Dedifferentiated amniotic fluid mesenchymal stem cell (primary cell): ENCODE results near the gene CPHXL2.

Experiments used
- DNase-seq: peaks from one replicate; pipeline ENCODE4 v3.0.0-alpha.2; 2016; ENCODE audit errors: extremely low spot score

Gene CPHXL2

DNA sequence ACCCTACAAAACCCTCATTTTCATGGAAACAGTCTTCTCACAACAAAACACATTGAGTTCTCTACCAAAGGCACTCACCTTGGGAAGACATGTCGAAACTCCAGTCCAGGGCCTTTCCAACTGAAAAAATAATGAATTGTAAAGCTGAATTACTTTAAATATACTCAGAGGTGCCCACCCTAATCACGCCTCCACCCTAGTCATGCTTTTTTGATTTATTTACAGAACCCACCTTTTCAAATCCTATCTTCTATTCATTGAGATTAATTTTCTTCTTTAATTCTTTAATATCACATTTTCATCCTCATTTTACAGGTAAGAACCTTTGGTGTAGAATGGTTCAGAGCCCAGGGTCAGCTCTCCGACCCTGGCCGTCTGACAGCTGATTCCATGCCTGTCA is at the start of gene CPHXL2:
Gene CPHXL2, minus strand, starts transcription at position 101 of the 400 bp plus-strand sequence. Its CDS starts 10 bp downstream, at position 91.
- no peak for DNase-seq

- no peak for DNase-seq
Measured at GRCh38 chr16:75726390-75726789, 49.6 kb upstream of the CPHXL2 start, which contains the start of gene CPHXL. Gene CPHXL, minus strand, starts transcription at chr16:75726490. Its CDS starts 48 bp downstream, at chr16:75726442.

GRCh38 chr16:75718452-75718851 is 41.6 kb upstream of the CPHXL2 start:
- DNase-seq: no peak

DNA sequence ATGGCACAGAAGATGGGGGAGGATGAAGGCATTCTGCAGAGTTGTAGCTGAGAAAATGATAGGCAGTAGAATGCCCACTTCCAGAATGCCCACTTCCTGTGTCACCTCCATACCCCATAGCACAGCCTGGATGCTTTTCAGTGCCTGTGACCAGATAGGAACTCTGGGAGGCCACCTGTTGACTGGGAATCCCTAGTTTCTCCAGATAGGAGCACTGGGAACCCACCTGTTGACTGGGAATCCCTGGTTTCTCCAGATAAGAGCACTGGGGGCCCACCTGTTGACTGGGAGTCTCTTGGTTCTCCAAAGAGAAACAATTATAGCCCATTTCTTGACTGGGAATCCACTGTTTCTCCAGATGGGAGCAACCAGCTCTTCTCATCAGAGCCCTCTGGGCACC is 37.9 kb upstream of the CPHXL2 start:
- DNase-seq: no peak

DNA sequence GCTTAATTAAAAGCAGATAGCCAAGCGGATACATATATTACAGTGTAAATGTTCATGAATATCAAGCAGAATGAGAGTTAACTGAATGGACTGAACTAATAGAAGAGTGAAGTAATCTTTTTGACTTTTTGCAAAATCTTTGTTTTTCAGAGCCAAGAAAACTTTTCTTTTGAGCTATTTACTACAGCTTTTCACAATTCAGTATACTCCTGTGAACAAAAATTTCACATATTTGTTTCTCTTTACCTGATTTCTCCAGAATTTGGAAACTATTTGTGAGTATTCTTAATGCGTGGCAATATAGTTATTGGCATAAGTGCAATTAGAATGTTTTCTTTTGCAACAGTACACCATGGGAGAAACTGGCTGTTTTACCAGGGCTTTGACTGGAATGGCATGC is 33.5 kb upstream of the CPHXL2 start:
- DNase-seq: no peak

DNA sequence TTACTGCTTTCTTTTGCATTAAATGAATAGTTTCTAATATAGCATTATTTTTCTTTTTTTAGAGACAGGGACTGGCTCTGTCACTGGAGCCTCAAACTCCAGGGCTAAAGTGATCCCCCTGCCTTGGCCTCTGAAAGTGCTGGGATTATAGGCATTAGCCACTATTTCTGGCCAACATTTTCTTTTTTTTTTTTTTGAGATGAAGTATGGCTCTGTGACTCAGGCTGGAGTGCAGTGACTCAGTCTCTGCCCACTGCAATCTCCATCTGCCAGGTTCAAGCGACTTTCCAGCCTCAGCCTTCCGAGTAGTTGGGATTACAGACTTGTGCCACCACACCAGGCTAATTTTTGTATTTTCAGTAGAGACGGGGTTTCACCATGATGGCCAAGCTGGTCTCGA is 26.5 kb upstream of the CPHXL2 start:
- no peak for DNase-seq

- no peak for DNase-seq
Measured at GRCh38 chr16:75702242-75702641, 25.4 kb upstream of the CPHXL2 start.

DNA sequence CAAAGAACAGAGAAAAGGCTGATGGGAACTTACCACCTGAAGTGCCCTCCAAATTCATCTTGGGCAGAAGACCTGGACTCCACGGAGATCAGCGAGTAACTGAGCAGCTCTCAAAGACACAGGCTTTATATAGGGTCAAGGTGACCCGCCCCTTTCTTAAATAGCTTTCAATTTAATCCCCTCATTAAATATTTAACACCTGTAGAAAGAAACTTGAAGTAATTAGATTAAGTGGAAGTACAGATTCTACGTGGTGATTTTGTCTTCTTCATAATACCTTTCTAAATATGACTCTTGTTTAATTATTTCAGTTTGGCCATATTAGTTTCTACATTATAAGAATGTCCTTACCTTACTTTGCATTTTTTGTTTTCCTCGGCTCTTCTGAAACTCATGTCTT is 24.6 kb upstream of the CPHXL2 start, which contains the start of gene DUXB:
Gene DUXB, minus strand, starts transcription at position 101 of the 400 bp plus-strand sequence. Its CDS starts 43 bp downstream, at position 58.
- DNase-seq: no peak

DNA sequence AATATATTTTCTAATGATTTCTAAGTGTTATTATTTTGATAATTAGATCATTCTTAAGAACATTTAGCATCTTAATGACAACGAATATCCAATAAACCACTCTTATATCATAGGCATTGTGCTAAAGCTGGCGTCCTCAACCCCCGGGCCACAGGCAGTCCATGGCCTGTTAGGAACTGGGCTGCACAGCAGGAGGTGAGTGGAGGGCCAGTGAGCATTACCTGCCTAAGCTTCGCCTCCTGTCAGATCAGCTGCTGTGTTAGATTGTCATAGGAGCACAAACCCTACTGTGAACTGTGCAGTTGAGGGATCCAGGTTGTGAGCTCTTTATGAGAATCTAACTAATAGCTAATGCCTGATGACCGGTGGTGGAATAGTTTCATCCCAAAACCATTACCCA is 20.8 kb upstream of the CPHXL2 start:
- DNase-seq: no peak

DNA sequence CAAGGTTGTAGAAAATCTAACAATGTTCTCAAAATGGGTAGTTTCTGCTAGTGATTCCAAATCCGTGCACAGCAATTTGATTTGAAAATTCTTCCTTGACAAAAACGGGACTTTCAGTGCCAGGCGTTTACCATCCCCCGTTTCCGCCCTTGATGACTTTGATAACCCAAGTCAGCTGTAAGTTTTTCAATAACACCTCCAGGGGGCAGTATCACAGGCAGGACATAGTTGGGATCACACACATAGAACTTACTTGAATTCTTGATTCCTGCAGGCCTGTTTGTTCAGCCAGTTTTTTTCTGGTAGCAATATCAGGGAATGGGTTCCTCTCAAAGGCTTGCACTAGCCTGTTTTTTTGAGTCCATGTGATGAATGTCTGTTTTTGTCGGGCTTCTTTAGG is 18.9 kb upstream of the CPHXL2 start:
- no peak for DNase-seq

DNA sequence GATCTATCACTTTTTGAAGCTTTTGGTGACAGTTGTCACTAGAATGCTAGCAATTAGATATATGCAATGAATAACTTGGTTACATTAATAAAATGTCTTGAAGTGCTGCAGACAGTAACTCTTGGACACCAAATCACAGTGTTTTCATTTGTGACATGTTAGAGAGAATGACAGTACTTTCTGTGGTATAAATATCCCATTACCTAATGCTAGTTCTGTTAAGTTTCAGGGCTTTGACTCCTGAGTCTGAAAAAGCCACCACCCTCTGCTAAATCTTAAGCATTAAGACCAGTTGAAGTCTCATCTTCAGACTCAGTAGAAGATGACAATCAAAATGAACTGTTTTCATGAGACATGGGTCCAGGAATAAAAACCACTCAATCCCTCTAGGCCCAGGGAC is 10.6 kb upstream of the CPHXL2 start:
- no peak for DNase-seq

DNA sequence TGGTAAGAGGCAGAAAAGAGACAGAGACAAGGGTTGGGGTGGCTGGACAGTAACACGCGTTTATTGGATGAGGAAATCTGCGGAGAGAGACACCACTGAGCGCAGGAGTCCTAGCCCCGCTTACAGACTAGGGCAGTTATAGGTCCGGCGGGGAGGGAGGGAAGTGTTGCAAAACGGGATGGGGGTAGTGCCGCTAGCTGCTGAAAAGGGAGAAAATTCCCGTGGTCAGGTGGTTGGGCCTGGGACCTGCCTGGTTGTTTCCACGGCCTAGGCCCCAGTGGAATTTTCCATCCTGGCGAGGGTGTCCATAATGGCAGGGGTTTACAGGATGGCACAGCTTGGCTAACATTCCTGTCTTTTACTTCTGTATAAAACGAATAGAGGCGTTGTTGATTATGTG is 5.5 kb upstream of the CPHXL2 start:
- DNase-seq: no peak

DNA sequence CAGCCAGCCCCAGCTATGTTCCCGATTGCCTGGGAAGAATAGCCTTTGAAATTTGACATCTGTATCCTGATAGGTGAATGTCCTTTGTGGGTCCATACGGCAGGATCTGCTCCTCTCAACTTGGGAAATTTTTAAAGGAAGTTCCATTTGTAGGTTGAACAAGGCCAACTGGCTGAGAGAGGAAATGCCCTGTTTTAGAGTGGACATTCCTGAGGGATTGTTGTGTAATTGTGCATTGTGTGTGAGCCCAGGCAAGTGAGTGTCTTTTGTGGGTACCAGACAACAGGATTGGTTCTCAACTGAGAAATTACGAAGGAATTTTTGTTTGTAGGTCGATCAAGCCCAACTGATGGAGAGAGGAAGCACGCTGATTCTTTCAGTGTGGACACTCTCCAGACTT is 2.6 kb upstream of the CPHXL2 start:
- DNase-seq: no peak

GRCh38 chr16:75667503-75667902 is 9.3 kb downstream of the CPHXL2 start:
- no peak for DNase-seq

DNA sequence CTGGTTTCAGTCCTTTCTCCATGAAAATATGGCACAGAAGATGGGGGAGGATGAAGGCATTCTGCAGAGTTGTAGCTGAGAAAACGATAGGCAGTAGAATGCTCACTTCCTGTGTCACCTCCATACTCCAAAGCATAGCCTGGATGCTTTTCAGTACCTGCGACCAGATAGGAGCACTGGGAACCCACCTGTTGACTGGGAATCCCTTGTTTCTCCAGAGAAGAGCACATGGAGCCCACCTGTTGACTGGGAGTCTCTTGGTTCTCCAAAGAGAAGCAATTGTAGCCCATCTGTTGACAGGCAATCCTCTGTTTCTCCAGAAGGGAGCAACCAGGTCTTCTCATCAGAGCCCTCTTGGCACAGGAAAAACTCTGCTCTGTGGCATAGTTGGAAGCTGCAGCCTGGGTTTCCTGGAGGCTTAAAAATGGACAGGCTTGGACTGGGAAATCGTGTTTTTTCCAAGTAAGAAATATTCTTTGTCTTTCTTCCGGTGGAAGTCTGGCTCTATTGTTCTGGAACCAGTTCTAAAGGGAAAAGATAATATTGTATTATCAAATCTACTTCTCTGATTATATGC is 16.0 kb downstream of the CPHXL2 start:
- DNase-seq: no peak

DNA sequence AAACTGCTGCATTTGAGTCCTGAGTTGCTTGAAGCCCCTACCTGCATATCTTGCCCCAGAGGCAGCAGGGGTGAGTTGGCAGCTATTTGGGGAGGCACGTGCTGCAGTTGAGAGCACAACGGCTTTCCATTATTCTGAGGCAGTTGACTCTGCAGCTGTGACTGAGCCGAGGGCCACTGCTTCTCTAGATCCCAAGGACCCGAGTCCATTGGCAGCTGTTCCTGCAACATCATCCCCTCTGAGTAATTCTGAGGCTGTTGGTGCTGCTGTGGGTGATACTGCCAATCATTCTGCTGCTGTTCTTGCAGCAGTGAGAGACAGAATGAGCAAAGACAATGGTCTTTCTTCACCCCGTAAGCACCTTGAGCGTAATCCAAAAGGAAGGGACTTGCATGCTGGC is 16.5 kb downstream of the CPHXL2 start:
- DNase-seq: no peak

- no peak for DNase-seq
Measured at GRCh38 chr16:75658175-75658574, 18.6 kb downstream of the CPHXL2 start.

GRCh38 chr16:75653922-75654321 is 22.9 kb downstream of the CPHXL2 start:
- DNase-seq: peak; percentile 79

GRCh38 chr16:75648265-75649076 is 28.3 kb downstream of the CPHXL2 start:
- peak; percentile 76 for DNase-seq

GRCh38 chr16:75647492-75648264 is 29.1 kb downstream of the CPHXL2 start, which contains the start of the genes KARS1 and TERF2IP:
Gene KARS1, minus strand, starts transcription at chr16:75647665. Its CDS starts 26 bp downstream, at chr16:75647639.
Gene TERF2IP, plus strand, starts transcription at chr16:75647773. Its CDS starts 110 bp downstream, at chr16:75647883.
- DNase-seq: peak; percentile 88

DNA sequence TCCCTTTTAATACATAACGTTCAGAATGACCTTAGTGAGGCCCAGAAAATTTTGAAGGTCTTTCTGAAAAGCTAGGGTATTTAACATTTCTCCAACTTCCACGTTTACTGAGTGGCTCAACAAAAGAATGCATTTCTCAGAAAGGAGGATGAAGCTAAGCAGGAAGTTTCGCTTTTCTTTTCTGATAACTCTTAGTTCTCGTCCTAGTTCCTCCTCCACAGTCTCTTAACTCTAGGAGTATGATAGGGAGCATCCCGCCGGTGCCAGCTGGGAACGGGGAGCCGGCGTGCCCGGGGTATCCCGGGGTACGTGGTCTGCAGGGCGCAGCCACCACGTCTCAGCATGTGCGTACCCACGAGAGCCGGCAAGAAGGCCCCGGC is 29.7 kb downstream of the CPHXL2 start:
- no peak for DNase-seq
